ENCODE data around the gene FAM216B.

DNA sequence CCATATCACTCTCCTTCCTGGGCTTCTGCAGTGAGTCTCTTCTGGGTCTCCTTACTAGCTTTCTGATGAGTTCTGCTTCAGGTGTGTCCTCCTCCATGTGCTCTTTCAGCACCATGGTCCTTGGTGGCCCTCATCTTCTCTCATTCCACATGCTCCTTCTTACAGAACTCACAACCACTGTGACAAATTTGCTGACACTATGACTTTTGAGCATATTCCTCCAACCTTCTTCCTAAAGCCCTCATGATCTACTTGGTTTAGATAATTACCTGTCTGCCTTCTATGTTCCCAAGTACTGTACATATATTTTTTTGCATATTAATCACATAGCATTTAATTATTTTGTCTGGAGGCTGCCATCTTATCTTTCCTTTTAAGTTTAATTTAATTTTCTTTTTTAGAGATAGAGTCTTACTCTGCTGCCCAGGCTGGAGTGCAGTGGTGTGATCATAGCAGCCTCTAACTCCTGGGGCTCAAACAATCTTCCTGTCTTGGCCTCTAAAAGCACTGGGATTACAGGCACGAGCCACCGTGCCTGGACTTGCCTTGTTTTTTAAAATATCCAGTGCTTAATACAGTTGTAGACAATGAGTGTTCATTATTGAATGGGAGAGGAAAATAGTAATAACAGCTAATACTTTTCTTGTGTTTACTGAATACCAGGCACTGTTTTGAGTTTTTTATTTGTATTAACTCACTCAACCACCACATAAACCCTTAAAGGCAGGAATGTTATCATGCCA is 23.5 kb upstream of the FAM216B start:
- TF ChIP-seq, protein P1, sequence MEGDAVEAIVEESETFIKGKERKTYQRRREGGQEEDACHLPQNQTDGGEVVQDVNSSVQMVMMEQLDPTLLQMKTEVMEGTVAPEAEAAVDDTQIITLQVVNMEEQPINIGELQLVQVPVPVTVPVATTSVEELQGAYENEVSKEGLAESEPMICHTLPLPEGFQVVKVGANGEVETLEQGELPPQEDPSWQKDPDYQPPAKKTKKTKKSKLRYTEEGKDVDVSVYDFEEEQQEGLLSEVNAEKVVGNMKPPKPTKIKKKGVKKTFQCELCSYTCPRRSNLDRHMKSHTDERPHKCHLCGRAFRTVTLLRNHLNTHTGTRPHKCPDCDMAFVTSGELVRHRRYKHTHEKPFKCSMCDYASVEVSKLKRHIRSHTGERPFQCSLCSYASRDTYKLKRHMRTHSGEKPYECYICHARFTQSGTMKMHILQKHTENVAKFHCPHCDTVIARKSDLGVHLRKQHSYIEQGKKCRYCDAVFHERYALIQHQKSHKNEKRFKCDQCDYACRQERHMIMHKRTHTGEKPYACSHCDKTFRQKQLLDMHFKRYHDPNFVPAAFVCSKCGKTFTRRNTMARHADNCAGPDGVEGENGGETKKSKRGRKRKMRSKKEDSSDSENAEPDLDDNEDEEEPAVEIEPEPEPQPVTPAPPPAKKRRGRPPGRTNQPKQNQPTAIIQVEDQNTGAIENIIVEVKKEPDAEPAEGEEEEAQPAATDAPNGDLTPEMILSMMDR (IDR thresholded peaks at IDR 0.05): no peak
- TF ChIP-seq, protein P2, sequence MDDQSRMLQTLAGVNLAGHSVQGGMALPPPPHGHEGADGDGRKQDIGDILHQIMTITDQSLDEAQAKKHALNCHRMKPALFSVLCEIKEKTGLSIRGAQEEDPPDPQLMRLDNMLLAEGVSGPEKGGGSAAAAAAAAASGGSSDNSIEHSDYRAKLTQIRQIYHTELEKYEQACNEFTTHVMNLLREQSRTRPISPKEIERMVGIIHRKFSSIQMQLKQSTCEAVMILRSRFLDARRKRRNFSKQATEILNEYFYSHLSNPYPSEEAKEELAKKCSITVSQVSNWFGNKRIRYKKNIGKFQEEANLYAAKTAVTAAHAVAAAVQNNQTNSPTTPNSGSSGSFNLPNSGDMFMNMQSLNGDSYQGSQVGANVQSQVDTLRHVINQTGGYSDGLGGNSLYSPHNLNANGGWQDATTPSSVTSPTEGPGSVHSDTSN (IDR thresholded peaks at IDR 0.05): no peak
- no peak for TF ChIP-seq SMC3 (IDR thresholded peaks at IDR 0.05; ENCODE audit: low read depth, low read length)
- TF ChIP-seq, protein P3, sequence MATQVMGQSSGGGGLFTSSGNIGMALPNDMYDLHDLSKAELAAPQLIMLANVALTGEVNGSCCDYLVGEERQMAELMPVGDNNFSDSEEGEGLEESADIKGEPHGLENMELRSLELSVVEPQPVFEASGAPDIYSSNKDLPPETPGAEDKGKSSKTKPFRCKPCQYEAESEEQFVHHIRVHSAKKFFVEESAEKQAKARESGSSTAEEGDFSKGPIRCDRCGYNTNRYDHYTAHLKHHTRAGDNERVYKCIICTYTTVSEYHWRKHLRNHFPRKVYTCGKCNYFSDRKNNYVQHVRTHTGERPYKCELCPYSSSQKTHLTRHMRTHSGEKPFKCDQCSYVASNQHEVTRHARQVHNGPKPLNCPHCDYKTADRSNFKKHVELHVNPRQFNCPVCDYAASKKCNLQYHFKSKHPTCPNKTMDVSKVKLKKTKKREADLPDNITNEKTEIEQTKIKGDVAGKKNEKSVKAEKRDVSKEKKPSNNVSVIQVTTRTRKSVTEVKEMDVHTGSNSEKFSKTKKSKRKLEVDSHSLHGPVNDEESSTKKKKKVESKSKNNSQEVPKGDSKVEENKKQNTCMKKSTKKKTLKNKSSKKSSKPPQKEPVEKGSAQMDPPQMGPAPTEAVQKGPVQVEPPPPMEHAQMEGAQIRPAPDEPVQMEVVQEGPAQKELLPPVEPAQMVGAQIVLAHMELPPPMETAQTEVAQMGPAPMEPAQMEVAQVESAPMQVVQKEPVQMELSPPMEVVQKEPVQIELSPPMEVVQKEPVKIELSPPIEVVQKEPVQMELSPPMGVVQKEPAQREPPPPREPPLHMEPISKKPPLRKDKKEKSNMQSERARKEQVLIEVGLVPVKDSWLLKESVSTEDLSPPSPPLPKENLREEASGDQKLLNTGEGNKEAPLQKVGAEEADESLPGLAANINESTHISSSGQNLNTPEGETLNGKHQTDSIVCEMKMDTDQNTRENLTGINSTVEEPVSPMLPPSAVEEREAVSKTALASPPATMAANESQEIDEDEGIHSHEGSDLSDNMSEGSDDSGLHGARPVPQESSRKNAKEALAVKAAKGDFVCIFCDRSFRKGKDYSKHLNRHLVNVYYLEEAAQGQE (IDR thresholded peaks at IDR 0.05; ENCODE audit: low read depth, low read length): no peak
- TF ChIP-seq EP300 (IDR thresholded peaks at IDR 0.05; ENCODE audit: borderline replicate concordance in 1 of 2, low read depth in 1 of 2, low read length in 1 of 2): no peak
- TF ChIP-seq MXI1 (IDR thresholded peaks at IDR 0.05; ENCODE audit: low read depth, low read length): no peak
- no peak for TF ChIP-seq POLR2AphosphoS5 (IDR thresholded peaks at IDR 0.05; ENCODE audit: low read depth, low read length)
- no peak for TF ChIP-seq NFIC (IDR thresholded peaks at IDR 0.05; ENCODE audit: borderline replicate concordance)
- no peak for TF ChIP-seq SIN3A (IDR thresholded peaks at IDR 0.05; ENCODE audit: borderline replicate concordance, low read depth, low read length)
